HG02884 (cell line): Measurements from ENCODE around the gene PSD4.

Source experiments
- ATAC-seq: cut with Tn5 transposase; IDR thresholded peaks from one replicate; pipeline ENCODE4 v1.9.1; 2021; ENCODE audit warnings: mild to moderate bottlenecking, moderate library complexity; ENCODE audit not compliant: unreplicated experiment

PSD4 gene

DNA sequence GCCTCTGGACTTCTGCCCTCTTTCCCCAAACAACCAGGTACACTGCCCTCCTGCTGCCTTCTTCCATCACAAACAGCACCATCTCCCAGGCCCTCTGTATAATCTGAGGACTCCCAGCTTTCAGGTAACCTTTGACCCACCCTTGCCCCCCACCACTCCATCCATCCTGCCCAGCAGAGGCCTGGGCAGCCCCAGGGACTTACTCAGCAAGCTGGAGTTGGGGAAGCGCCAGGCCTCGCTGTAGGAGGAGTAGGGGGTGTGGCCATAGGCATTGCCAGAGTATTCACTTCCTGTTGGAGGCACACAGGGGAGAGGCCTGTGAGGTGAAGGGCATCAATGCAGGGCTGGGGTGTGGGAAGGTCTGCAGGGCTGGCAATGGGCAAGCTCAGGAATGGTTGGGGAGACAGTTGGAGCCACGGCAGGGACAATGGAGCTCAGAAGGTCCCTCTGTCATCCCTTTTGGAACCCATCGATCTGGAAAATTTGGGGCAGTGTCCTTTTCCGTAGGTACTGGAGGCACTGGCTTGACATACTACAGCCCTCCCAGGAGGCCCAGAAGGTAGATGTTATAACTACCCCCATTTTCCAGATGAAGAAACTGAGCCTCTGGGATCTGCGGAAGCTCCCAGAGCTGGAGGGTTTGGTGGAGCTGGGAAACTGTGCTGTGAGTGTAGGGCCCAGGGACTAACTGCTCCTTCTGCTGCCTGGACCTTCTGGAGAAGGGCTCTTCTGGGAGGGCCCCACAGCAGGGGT, 46.3 kb downstream of the PSD4 start:
- no peak for ATAC-seq

DNA sequence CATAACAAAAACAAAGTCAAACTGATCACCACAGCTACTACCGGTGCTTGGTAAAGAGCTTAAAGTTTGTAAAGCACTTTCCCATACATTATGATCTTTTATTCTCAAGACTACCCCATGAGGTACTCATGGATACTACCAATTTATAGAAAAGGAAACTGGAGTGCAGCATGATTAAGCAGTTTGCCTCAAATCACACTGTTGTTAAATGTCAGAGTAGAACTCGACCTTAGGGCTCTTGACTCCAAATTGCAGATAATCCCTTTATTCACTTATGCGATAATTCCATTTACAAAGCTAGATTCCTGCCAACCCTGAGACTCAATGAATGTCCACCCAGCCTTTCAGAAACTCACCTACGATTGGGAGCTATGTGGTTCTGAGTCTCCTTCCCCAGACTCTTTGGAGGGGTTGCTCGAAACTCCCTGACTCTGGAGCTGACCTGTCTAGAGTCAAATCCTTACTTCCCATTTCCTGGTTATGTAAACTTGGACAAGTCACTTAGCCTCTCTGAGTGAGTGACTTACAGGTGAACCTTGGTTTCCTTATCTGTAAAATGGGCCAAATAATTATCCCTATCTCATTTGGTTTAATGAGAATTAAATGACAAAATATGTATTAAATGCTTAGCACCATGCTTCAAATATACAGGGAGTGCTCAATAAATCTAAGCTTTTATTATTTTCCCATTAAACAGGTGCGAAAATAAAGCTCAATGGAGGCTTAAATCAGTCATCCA, 47.4 kb downstream of the PSD4 start:
- no peak for ATAC-seq

DNA sequence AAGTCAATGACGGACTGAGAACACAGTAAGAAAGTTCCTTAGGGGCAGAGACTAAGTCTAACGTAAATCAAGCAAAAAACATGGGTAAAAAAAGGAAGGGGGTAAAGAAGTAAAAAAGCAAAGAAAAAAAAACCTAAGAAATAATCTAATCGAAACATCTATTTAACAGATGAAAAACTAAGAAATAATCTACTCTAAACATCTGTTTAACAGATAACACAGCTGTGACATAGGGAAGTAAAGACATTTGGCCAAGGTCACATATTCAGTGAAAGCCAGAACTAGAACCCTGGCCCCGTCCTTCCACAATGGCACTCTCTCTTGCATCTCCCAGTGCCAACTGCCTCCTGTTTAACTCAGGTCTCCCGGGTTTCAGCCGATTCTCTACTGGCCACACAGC, 48.1 kb downstream of the PSD4 start:
- no peak for ATAC-seq

DNA sequence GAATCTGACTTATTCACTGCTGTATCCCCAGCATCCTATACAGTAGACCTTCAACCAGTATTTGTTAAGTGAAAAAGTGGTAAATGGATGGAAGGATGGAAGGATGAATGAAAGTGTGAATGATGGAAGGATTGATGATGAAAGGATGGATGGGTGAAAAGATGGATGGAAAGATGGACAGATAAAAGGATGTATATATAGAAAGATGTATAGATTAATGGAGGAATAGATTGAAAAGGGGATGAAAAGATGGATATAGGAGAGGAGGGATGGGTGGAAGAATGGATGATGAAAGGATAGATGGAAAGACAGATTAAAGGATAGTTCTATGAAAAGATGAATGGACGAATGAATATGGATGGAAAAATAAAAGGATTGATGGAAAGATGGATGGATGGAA, 50.0 kb downstream of the PSD4 start:
- ATAC-seq: no peak

DNA sequence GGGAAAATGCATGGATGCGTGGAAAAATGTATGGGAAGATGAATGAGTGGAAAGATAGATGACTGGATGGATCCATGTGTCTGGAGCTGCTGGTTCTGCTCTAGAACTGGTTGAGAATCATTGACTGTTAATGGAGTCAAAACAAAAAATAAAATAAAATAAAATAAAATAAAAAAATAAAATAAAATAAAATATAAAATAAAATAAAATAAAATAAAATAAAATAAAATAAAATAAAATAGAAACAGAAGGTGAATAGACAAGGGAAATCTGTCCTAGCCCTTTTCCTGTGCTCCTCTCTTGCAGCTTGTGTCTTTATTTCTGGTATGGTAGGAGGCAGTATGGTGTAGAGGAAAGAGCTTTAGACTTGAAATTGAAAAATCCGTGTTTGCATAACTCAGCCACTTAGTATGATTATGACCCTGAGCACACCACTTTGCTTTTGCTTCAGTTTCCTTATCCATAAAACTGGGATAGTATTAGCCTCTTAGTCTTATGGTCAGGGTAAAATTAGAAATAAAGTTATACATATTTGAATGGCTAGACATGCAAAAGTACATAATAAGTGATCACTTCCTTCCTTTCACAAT, 51.0 kb downstream of the PSD4 start:
- no peak for ATAC-seq

DNA sequence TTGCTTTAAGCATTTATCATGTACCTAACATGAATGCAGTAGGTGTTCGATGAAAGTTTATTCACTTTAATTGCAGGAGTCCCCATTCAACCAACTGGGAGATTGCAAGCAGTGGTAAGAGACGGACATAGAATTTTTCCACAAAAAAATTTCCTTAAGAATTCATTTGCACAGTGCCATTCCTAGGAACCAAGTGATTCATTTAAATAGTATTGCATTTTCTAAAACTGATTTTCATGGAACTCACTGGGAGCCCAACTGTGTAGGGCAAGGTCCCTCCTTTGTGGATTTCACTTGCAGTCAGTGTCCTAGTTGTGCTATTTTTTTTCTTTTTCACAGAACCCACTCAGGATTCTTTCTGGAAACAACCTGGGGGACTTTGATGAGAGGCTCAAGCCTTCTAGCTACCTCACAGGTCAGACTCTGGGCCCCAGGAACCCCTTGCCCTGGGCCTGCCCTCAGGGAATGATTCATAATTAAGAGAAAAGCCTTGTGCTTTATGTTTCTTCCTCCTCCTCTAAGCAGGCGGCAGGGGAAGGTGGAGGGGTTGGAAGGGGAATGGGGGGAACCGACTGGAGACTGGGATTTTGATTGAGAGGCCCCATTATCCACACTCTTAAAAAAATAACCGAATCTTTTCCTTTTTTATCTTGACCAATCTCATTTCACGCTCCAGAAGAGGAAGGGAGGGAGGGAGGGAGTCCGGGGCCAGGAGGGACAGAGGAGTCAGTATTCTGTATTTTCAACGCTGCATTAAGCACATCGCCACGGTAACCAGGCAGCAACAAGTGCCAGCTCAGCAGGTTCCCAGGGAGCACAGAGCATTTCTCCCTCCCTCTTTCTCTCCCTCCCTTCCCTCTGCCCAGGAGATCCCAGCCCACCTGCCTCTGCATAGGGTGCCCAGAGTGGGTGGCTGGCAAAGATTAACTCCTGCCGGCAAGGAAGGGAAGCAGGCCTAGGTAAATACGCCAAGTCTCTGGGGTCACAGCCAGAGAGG, 51.8 kb downstream of the PSD4 start:
- no peak for ATAC-seq

DNA sequence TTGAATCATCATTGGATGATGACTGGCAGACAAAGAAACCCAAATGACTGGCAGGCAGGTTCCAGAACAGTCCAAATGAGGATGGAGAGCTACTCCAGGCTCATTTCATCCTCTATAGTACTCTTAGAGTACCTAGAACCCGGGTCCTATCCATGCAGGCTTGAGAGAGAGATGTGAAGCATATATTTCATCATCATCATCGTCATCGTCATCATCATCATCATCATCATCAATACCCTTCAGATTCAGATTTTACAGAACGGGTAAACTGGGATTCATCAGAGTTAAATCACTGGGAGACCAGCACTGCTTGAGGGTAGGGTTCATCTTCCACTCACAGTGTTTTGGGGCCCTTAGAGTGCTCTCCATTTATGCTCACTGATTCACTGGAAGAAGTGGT, 52.7 kb downstream of the PSD4 start:
- no peak for ATAC-seq

DNA sequence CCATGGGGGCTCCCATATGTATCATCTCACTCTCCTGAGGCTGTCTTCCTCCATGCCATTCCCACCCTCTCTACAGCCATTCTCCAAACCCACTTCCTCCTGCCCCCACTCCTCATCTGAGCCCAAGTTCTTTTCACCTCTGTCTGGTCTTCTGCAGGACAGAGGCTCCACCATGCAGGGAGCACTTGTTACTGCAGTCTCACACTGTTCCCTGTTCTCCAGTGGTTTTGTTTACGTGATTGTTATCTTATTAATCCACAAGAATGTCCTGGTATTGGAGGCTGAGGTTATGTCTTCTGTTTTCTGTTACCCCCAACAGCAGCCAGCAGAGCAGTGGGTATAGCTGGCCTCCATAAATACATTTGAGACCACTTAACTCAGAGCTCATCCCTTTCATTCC, 53.5 kb downstream of the PSD4 start:
- ATAC-seq: no peak

DNA sequence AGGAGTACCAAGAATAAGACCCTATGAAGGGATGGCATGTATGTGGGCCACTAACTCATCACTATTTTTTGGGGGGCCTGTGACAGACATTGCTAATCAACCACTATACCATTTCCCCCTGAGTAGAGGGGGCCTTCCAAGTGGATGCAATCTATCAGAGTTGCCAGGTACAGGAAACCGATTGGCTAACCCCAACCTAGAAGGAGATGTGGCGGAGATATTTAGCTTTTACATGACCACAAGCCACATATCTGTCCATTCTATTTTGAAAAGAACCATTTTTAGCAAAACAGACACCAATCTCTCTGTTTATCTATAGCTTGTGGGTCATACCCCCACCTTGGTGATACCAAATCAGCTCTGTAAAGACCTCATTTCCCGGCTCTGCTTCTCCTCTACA, 53.9 kb downstream of the PSD4 start:
- ATAC-seq: no peak

DNA sequence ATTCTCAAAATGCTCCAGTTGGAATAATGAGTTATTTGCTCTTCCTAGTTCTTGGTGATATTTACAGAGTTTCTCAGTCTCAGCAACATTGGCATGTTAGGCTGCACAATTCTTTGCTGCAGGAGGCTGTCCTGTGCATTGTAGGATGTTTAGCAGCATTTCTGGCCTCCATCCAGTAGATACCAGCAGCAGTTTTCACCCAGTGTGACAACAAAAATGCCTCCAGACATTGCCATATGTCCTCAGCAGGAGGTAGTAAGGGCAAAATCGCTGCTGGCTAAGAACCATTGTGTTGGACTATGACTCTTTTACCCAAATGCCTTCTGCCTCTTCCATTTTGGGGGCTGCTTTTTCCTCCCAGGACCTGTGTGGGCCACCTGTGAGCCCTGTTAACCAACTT, 54.6 kb downstream of the PSD4 start:
- no peak for ATAC-seq

DNA sequence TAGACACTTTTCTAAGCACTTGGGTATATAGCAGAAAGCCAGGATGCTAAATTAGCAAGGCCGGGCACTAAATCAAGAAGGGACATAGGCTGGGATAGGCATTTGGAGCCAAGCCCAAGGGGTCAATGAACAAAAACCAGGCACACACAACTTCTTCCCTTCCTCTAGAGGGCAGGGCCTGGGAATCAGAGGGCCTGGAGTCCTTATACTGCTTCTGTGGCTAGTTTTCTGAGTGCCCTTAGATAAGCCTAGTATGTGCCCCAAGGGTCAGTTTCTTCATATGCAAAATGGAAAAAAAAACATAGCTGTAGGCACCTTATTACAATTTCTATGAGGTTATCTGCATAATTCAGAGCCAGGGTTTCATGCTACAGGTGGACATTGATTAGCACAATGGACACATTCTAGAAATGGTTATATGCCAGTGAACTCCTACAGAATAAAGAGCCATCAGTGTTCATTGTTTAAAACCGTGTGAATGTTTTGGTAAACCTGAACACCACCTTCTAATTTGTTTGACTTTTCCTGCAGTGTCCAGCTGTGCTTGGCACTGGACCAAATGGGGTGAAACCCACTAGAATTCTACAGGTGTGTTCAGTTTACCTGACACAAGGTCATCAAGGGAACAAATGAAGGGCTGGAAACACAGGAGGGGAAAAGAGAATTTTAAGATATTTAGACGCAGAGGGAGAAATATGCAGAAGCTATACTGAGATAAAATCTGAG, 55.4 kb downstream of the PSD4 start:
- ATAC-seq: no peak

DNA sequence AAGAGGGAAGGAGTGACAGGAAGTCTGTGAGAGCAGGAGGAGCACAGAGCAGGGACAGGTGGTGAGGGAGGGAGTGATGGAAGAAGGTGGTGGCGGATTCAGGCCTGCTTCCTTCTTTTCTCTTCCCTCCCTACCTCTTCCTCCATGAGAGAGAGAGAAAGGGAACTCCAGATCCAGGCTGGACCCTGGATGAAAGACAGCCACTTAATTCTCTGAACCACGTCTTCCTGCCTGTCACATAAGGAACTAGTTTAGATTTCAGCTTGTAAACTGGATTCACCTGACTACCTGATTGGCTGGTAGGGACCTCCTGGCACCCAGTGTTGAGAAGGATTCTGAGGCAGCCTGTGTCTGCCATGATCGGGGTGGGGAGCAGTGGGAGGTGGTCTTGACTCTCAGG, 56.0 kb downstream of the PSD4 start:
- ATAC-seq: no peak

DNA sequence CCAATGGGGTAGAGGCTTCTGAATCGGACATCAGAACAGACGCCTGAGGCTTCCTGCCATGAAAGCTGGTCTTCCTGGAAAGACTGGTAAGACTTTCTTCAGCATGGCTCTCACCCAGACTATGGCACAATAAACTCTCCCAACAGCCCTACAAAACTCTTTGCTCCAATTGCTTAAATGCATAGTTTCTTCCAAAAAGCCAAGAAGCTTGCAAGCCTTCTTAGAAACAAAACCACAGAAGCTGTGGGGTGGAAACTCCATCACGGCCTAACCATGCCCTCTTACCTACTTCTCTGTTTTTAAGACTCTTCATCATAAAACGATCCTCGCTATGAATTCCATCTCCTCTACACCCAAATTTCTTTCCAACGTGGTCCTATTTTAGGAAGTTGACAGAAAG, 56.8 kb downstream of the PSD4 start:
- no peak for ATAC-seq

DNA sequence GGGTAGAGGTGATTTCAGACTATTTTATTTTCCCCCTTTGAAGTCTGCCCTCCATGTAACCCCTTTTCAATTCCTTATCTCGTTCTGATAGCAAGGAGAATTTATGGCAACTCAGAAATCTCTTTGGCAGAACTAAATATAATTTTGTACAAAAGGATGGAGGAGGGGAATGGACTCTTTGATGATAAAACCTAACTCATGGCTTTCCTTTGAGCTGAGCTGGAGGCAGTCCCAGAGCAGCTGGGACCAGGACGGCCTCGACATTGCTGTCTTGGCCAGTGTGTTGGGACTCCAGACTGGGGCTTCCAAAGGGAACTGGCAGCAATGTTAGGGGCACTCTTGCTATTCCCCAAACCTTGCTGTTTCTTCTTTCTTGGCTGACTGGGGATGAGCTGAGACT, 57.3 kb downstream of the PSD4 start:
- ATAC-seq: no peak

DNA sequence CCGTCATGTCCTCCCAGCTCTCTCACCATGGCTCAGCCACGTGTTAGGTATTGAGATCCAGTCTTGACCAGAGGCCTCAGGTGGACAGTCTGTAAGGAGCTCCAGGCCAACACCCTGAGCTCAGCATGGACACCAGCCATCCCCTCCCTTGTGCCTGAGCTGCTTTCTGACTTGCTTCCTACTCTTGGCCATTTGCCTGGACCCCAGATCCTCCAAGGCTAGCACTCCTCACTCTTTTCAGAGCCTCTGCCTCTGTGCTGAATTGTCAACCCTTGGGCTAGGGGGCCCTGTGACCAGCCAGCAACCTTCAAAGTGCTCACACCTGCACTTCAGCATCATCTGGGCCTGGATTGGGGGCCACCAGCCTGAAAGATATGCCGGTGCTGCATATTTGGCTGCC, 58.4 kb downstream of the PSD4 start:
- no peak for ATAC-seq

DNA sequence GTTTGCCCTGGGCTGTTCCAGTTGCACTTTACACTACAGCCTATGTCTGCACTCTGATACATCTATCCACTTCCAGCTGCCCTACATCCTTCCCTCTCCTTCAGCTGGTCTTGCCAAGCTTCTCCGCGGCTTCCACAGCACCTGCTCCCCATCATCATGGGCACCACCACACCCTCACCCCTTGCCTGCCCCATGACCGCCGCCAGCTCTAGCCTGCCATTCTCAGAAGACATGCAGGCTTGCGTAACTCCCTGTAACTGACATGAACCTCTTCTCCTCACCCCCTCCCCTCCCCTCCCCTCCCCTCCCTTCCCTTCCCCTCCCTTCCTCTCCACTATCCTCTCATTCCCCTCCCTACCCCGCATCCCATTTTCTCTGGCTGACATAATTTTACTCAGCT, 59.0 kb downstream of the PSD4 start:
- no peak for ATAC-seq

DNA sequence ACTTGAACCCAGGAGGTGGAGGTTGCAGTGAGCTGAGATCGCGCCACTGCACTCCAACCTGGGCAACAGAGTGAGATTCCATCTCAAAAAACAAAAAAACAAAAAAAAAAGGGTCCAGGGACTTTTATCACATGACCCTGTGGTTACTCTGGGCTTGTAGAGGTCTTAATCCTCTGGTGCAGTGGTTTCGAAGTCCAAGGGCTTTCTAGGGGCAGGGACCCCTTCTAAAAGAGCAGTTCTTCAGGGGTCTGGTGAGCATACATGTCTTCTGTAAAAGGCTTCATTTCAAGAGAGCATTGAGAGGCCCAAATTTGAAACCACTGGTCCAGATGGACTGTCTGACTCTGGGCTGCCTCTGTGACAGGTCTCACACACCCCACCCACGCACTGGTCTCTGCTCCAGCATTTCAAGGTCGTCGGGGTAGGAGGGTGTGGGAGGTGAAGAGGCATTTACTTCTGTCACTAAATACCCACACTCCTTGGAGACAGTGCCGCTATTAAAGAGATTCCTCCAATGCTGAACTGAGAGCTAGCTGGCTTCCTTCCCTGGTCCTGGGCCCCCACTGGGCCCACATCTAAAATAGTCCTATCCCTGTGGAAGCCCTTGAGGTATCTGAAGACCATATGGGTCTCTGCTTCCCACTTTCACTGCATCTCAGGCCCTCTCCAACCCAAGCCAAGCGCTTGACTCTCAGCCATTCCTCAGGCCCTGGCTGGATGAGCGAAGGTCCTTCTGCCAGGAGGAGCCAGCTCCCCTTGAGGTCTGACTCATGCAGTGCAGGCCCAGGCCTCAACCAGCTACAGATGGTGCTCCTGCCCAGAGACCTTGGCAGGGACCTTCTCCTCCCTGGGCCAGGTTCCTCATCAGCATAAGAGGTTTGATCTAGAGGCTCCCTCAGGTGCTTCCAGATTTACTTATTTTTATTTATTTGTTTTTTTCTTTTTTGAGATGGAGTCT, 60.1 kb downstream of the PSD4 start:
- ATAC-seq: no peak

DNA sequence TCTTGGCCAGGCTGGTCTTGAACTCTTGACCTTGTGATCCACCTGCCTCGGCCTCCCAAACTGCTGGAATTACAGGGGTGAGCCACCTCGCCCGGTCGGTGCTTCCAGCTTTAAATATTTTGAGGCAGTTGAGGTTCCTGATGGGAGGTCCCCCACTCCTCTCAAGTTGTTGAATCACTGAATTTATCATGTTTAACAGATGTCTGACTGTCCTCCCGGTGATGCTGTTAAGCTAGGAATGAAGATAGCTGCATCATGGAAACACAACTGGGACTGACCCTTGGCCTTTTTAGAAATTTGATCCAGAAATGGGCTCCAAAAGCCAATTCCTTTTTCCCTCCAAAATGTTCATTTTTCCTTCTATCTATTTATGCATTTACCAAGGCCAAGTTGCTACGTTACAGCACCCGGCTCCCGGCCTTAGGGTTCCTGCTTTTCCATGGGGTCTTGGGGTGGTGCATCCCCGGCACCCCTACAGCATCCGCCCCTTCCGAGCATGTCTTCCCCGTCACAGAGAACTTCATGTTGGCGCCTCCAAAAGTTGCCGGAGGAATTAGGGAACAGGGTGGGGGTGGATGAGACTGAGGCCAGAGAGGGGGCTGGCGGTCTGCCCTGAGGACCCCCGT, 61.1 kb downstream of the PSD4 start:
- ATAC-seq: peak; percentile 27
